ENCODE results near the gene CLGN. TPM values are rescaled to one million over a fixed set of nuclear protein-coding genes. Genes with fewer than 3 reads are reported as not detected.

The CLGN gene
- total RNA-seq, 2 donors from 2014 or later = 0.08 to 0.37 TPM

DNA sequence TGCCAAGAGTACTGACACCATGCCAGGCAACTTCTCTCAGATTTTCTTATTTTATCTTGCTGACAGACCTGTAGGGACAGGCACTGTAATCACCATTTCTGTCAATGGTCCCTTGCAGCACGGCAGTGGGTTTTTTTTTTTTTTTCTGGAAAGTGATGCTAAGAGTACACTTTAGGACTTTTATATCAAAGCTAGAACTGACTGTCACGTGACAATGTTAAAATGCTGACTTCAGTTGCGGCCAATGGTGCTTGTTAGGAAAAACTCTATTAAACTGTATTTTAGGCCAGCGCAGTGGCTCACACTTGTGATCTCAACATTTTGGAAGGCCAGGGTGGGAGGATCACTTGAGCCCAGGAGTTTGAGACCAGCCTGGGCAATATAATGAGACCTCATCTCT is 66.3 kb downstream of the CLGN start:
- Mint-ChIP-seq H3K36me3 (ENCODE audit: low read depth) (no peaks in the 10 kb centered on the region), H3K27me3 (peaks cover 4% of the 10 kb centered on the region), H3K9me3 (no peaks in the 10 kb centered on the region), H3K27ac (no peak overlapping the region), H3K4me1 (no peaks in the 10 kb centered on the region), H3K4me3 (no peak overlapping the region)
- no peak for ATAC-seq (replicated peaks)

DNA sequence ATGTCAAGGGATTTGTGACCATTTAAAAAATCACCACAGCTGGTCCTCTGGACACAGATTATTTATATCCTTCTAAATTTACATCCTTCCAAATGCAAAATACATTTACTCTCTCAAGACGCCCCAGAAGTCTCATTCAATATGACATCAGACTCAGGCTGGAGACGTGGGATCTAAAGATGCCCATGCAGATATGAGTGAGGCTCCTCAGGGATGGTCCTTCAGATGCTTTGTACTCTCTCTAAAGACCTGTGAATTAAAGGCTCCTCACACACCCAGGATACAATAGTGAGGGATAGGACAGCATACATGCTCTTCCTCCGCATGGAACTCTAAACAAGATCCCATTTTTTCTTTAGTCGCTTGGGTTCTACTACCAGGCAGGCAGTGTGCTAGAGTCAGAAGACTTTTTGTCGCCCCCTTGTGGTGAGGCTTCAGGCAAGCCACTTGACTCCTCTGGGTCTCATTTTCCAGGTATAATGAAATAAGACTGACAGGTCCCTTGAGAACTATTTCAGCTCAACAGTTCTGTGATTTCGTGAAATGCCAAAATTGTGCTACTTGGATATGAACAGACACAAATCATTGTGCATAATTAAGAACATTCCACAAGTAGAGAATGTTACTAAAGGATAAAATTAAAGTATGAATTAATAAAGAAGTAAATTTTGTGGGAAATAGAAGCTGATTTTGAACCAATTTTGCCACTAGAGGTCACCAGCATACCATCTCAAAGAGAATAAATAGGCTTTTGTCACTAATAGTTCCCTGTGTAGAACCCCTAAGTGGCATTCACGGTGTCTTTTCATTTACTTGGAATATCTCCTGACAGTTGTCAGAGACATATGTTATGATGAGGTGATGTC is 67.7 kb downstream of the CLGN start:
- Mint-ChIP-seq H3K9me3 (no peaks in the 10 kb centered on the region), H3K36me3 (ENCODE audit: low read depth) (no peaks in the 10 kb centered on the region), H3K4me3 (no peak overlapping the region), H3K4me1 (no peaks in the 10 kb centered on the region), H3K27me3 (peaks cover 4% of the 10 kb centered on the region), H3K27ac (no peak overlapping the region)
- peak; percentile 89 for ATAC-seq (replicated peaks)

DNA sequence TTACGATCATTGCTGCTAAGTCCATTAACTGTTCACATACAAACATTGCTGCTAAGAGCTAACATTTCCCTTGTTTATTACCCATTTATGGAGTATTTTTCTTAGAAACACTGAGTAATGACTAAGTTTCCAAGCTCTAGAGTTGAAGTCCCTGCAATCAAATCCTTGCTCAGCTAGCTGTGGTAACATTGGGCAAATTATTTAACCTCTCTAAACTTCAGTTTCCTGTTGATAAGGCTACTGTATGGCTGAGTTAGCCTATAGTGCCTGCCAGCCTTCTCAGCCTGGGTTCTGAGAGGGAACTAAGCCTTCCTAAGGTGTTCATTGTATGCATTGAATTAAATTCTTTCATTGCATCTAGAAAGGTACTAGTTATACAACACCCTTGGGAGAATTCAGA is 69.2 kb downstream of the CLGN start:
- H3K27me3 Mint-ChIP-seq = peaks cover 4% of the 10 kb centered on the region
- no peak overlapping the region for H3K4me3 Mint-ChIP-seq
- H3K4me1 Mint-ChIP-seq = peaks cover 4% of the 10 kb centered on the region
- H3K27ac Mint-ChIP-seq = no peak overlapping the region
- H3K36me3 Mint-ChIP-seq (ENCODE audit: low read depth) = no peaks in the 10 kb centered on the region
- ATAC-seq (replicated peaks) = no peak
- H3K9me3 Mint-ChIP-seq = no peaks in the 10 kb centered on the region

DNA sequence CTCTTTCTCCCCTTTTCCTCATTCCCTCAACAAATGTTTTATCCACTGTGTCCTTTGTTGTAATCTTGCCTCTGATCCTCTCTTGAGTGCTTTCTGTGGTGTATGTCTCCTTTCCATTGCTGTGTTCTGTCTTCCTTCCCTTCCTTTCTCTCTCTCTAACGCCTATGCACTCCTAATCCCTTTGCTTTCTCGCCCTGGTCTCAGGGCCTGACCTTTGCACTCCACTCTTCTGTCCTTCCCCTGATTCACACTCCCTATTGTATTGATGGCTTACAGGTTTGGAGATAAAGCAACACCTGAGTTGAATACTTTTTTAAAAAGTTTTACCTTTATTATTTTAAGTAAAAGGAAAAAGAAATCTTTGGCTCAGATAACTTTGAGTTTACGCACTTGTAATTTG is 69.6 kb downstream of the CLGN start:
- H3K36me3 Mint-ChIP-seq (ENCODE audit: low read depth) = no peaks in the 10 kb centered on the region
- H3K27ac Mint-ChIP-seq = no peak overlapping the region
- H3K4me3 Mint-ChIP-seq = no peak overlapping the region

DNA sequence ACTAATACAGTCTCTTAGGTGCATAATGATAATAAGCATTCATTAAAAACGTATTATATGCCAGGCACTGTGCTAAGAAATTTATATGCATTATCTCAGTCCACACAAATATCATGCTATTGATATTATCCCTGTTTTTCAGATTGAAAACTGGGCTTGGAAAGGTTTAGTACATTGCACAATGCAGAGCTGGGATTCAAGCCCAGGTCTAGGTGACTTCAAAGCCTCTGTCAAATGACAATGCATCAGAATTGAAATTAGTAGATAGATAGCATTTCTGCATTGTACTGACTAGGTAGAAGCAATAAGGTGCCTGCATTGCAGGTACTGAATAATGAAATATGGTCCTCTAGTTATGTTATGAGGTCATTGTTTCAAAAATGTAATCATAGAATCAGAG is 72.2 kb downstream of the CLGN start:
- Mint-ChIP-seq H3K36me3 (ENCODE audit: low read depth) (no peaks in the 10 kb centered on the region), H3K4me3 (no peak overlapping the region), H3K27ac (no peak overlapping the region), H3K27me3 (peaks cover 10% of the 10 kb centered on the region), H3K4me1 (peaks cover 4% of the 10 kb centered on the region), H3K9me3 (no peaks in the 10 kb centered on the region)
- no peak for ATAC-seq (replicated peaks)

More for the DNA sequence above, 69.6 kb downstream of the CLGN start:
- H3K9me3 Mint-ChIP-seq = no peaks in the 10 kb centered on the region
- H3K4me1 Mint-ChIP-seq = peaks cover 4% of the 10 kb centered on the region
- peaks cover 4% of the 10 kb centered on the region for H3K27me3 Mint-ChIP-seq
- no peak for ATAC-seq (replicated peaks)

DNA sequence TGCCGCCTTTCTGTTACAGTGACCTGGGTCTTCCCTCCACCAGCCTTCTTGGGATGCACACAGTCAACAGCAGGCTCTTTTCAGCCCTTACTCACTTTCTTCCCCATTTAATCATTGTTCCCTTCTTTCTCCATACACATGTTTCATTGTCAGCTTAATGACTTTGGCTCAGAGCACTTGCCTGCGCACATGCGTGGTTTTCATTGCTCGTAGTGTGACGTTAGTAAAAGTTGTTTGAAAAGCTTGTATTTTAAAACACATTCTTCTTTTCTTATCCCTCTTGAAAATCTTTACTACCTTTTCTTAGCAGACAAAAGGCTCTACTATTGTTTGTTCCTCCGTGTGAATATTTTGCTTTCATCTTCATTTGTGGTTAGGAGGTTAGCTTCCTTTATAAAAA is 73.7 kb downstream of the CLGN start:
- Mint-ChIP-seq H3K4me3 (no peak overlapping the region), H3K27ac (no peak overlapping the region), H3K36me3 (ENCODE audit: low read depth) (no peaks in the 10 kb centered on the region), H3K9me3 (no peaks in the 10 kb centered on the region), H3K4me1 (peaks cover 4% of the 10 kb centered on the region), H3K27me3 (peaks cover 17% of the 10 kb centered on the region)
- ATAC-seq (replicated peaks) = no peak

DNA sequence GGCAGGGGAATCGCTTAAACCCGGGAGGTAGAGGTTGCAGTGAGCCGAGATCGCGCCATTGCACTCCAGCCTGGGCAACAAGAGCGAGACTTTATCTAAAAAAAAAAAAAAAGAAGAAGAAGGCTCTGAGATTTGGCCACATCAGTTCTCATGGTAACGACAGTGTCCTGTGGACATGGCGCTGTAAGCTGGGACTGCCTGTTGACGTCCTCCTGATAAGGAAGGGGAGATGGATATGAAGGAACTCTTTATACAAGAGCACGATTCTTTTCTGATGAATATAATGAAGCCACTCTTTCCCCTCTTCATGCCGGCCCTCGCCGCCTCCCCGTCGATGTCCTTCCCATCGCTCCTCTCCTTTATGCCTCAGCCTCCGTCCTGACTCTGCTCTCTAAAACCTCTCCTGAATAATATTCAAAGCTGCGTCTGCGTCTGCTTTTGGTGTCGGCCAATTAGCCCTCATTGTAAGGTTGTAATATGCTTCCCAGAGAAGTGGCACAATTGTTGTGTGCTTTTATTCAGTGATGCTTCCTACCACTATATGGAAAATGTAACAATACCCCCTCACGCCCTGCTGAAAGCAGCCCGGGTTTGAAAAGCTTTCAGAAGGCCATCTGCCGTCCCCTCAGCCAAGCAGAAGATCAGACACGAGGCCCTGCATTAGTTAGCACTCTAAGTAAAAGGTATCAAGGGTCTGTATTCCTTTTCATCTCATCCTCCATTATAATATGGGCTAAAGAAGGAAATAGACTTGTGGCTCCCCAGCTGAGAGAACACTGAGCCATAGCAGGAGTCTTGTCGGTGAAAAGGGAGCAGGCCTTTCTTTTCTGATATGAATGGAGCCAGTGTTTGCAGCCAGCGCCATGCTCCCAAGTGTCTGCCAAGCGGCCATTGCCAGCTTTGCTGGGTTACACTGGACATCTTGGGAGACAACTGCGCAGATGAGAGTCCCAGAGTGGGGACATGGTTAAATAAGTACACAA is 76.1 kb downstream of the CLGN start:
- Mint-ChIP-seq H3K27me3 (peaks cover 18% of the 10 kb centered on the region), H3K36me3 (ENCODE audit: low read depth) (no peaks in the 10 kb centered on the region), H3K9me3 (no peaks in the 10 kb centered on the region), H3K4me3 (no peak overlapping the region), H3K27ac (no peak overlapping the region), H3K4me1 (peaks cover 4% of the 10 kb centered on the region)
- no peak for ATAC-seq (replicated peaks)

DNA sequence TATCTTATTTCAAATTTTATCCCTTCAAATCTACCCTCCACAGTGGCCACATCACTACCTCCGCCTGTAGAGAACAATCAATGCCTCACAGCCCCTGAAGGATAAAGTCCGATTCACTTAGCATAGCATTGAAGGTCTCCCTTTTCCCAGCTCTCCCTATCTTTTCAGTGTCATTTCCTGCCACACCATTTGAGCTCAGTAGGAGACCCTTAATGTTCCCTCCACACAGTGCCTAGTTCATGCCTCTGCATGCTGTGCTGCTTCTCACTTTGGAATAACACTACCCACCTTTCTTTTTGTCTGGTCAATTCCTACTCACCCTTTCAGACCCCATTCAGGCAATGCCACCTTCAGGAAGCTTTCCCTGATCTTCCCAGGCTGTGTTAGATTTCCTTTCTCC is 77.6 kb downstream of the CLGN start:
- H3K36me3 Mint-ChIP-seq (ENCODE audit: low read depth) = no peaks in the 10 kb centered on the region
- H3K9me3 Mint-ChIP-seq = no peaks in the 10 kb centered on the region
- no peak for ATAC-seq (replicated peaks)
- peaks cover 4% of the 10 kb centered on the region for H3K4me1 Mint-ChIP-seq
- H3K27ac Mint-ChIP-seq = peak overlapping the region; percentile 39
- H3K4me3 Mint-ChIP-seq = no peak overlapping the region
- peaks cover 21% of the 10 kb centered on the region for H3K27me3 Mint-ChIP-seq

DNA sequence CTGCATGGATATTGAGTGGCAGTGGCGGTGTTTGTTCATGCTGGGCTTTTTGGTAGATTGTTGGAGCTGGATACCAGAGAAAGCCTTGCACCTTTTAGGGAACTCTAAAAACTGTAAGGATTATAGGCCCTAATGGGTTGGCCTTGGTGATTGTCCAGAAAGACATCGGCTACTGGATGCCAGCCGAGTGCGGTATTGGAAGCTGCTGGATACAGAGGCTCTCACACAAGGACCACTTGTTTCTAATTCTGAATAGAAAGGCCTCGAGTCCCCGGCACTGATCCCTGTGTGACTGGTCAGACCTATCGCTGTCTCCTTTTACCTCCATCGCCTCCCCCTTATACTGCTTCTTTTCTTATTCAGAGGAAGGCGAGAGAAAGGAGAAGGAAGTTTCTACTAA is 81.3 kb downstream of the CLGN start:
- Mint-ChIP-seq H3K27me3 (peaks cover 33% of the 10 kb centered on the region), H3K9me3 (no peaks in the 10 kb centered on the region), H3K36me3 (ENCODE audit: low read depth) (no peaks in the 10 kb centered on the region), H3K4me3 (no peak overlapping the region), H3K4me1 (no peaks in the 10 kb centered on the region), H3K27ac (no peak overlapping the region)
- ATAC-seq (replicated peaks) = no peak

DNA sequence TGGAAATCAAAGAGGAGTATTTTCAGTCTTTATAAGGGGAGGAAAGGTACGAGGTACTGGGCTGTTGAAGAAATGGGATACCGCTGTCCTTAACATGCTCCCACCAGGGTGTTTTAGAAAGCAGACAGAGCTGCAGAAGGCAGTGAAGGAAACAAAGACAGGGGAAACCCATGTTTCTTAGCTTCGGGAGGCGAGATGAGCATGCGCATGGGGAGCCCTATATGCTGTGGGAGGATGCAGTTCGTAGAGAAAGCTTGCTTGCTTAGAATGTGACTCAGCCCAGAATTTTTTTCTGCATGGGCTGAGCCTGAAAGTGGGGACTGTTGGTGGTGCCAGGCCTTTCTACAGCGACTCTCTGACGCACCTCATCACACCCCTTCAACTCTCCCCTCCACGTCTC is 82.8 kb downstream of the CLGN start:
- no peaks in the 10 kb centered on the region for H3K9me3 Mint-ChIP-seq

DNA sequence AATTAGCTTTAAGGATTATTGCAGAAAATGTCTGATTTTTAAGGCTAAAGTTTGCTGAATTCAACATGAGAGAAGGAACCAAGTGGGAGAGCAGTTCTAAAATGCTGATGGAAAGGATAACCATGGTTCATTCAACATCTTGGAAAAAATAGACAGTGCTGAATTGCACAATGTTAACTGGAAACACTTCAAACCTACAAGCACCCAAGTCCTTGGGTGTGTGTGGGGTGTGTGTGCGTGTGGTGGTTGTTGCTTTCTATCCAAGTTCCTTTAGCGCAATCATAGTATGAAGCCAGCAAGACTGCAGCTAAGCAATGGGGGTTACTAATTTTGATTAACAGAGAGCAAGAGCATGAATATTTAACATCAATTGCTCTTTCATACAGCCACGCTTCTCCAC is 83.3 kb downstream of the CLGN start:
- H3K27me3 Mint-ChIP-seq = peaks cover 23% of the 10 kb centered on the region
- no peaks in the 10 kb centered on the region for H3K4me1 Mint-ChIP-seq
- H3K9me3 Mint-ChIP-seq = no peaks in the 10 kb centered on the region
- no peak overlapping the region for H3K27ac Mint-ChIP-seq
- no peaks in the 10 kb centered on the region for H3K36me3 Mint-ChIP-seq (ENCODE audit: low read depth)
- no peak for ATAC-seq (replicated peaks)
- H3K4me3 Mint-ChIP-seq = no peak overlapping the region

More for the DNA sequence above, 82.8 kb downstream of the CLGN start:
- Mint-ChIP-seq H3K27ac (no peak overlapping the region), H3K27me3 (peaks cover 25% of the 10 kb centered on the region), H3K36me3 (ENCODE audit: low read depth) (no peaks in the 10 kb centered on the region), H3K4me1 (no peaks in the 10 kb centered on the region), H3K4me3 (no peak overlapping the region)
- ATAC-seq (replicated peaks) = no peak

DNA sequence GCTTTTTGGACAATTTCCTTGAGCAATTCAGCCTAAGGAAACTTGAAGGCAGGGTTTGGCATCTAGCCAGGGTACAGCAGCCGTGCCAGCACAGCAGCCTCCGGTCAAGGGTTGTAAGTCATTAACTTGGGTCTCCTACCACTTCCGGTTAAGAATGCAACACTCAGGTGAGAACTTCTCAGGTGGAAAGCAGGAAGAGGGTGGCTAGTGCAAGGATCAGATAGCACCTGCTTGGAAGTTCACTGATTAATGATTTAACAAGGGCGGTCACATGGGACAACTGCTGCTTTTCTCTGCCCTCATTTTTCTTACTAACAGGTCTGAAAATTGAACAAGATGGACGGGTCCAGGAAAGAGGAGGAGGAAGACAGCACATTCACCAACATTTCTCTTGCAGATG is 84.1 kb downstream of the CLGN start:
- Mint-ChIP-seq H3K9me3 (no peaks in the 10 kb centered on the region), H3K4me1 (no peaks in the 10 kb centered on the region), H3K36me3 (ENCODE audit: low read depth) (no peaks in the 10 kb centered on the region), H3K27me3 (peaks cover 23% of the 10 kb centered on the region), H3K27ac (no peak overlapping the region), H3K4me3 (no peak overlapping the region)
- ATAC-seq (replicated peaks) = no peak

DNA sequence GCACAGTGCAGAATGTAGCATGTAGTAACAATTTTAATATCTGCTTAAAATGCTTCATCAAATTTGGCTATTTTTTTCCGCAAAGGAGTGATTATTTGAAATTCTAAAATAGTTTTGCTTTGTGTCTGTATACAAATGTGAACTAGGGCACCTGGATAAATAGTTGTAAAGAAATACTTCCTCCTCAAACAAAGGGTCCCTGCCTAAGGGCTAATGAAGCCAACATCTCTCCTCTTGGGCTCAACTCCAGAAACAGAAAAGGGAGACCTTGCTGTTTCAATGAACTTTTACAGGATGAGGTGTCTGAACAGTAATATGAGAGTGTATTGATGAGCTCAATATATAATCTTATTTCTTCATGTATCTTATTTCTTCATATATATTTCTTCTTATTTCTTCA is 84.8 kb downstream of the CLGN start:
- Mint-ChIP-seq H3K27me3 (peaks cover 23% of the 10 kb centered on the region), H3K4me3 (no peak overlapping the region), H3K36me3 (ENCODE audit: low read depth) (no peaks in the 10 kb centered on the region), H3K27ac (no peak overlapping the region), H3K4me1 (no peaks in the 10 kb centered on the region), H3K9me3 (no peaks in the 10 kb centered on the region)
- no peak for ATAC-seq (replicated peaks)

Measured in activated T-helper 17 cell treated with anti-CD3 and anti-CD28 coated beads, Interleukin-2, amount 50 U/mL, for 72 hours (primary cell).